GM12892 (cell line): ENCODE measurements around the gene POLR1A.

Source experiments
- POLR2A ChIP-seq: IDR thresholded peaks from 2 replicates; pipeline ENCODE4 v1.6.1; 2011; ENCODE audit warnings: low read depth, low read length, control low read depth
- POLR2AphosphoS5 ChIP-seq: IDR thresholded peaks from 2 replicates; pipeline ENCODE4 v1.6.1; 2011; ENCODE audit warnings: low read depth, low read length, control low read depth
- TAF1 ChIP-seq: IDR thresholded peaks from 2 replicates; pipeline ENCODE4 v1.6.1; 2011; ENCODE audit warnings: low read depth, mild to moderate bottlenecking, control low read depth, low read length, borderline replicate concordance

GRCh38 chr2:86044045-86044444 is 61.6 kb downstream of the POLR1A start:
- TF ChIP-seq POLR2A (no peak), POLR2AphosphoS5 (no peak), TAF1 (no peak)
